PC-9 (cell line): ENCODE data around the gene TSPAN33. TPM values are rescaled to one million over a fixed set of nuclear protein-coding genes. Genes with fewer than 3 reads are reported as not detected.

Source experiments
- BruUV-seq: library from RNA; stranded (reverse); fragments of 400-500 nt; replicated peaks from 2 replicates; lab custom pipeline; 2021; lab: Mats Ljungman, UMichigan
- CTCF ChIA-PET: fragments of 300-600 bp; sonication (Branson Sonifier 250); formaldehyde crosslinking; loops from one replicate; lab custom pipeline; 2022; ENCODE audit warnings: antibody characterized with exemption; lab: Charles Lee
- POLR2A ChIA-PET: fragments of 300-600 bp; sonication (Branson Sonifier 250); formaldehyde crosslinking; loops from one replicate; lab custom pipeline; 2022; ENCODE audit warnings: antibody characterized with exemption; ENCODE audit not compliant: unreplicated experiment; lab: Charles Lee
- DNase-seq, 2 experiments: peaks; one replicate each; pipeline versions ENCODE4 v3.0.0 to v3.0.0-alpha.2; 2015 to 2022; ENCODE audit warnings: mixed read lengths in 1 of 2
- H2AFZ ChIP-seq: fragments of 200-600 bp; sonication (generic); 2 replicates; pipeline ENCODE4 v1.8.1; 2017; ENCODE audit warnings: antibody characterized with exemption
- H3F3A ChIP-seq: fragments of 200-600 bp; sonication (generic); 2 replicates; pipeline ENCODE4 v1.8.1; 2017; ENCODE audit warnings: antibody characterized with exemption, mild to moderate bottlenecking, low read depth; ENCODE audit not compliant: insufficient read depth
- H3K27ac ChIP-seq: fragments of 200-600 bp; sonication (generic); 2 replicates; pipeline ENCODE4 v1.6.1; 2016; ENCODE audit warnings: mixed run types
- H3K27me3 ChIP-seq: fragments of 200-600 bp; sonication (generic); 2 replicates; pipeline ENCODE4 v1.6.1; 2016; ENCODE audit warnings: low read depth, mixed run types; ENCODE audit not compliant: insufficient read depth
- H3K36me3 ChIP-seq: fragments of 200-600 bp; sonication (generic); 2 replicates; pipeline ENCODE4 v1.6.1; 2016; ENCODE audit warnings: low read depth, mixed run types
- H3K4me1 ChIP-seq: fragments of 200-600 bp; sonication (generic); replicated peaks from 2 replicates; pipeline ENCODE4 v1.6.1; 2016; ENCODE audit warnings: mixed run types; ENCODE audit not compliant: insufficient read depth
- H3K4me2 ChIP-seq: fragments of 200-600 bp; sonication (generic); 2 replicates; pipeline ENCODE4 v1.6.1; 2017; ENCODE audit warnings: mixed run types
- H3K4me3 ChIP-seq: fragments of 200-600 bp; sonication (generic); 2 replicates; pipeline ENCODE4 v1.6.1; 2016; ENCODE audit warnings: mixed run types
- H3K79me2 ChIP-seq: fragments of 200-600 bp; sonication (generic); 2 replicates; pipeline ENCODE4 v1.6.1; 2017; ENCODE audit warnings: low read depth, mixed run types
- H3K9me2 ChIP-seq: fragments of 200-600 bp; sonication (generic); 2 replicates; pipeline ENCODE4 v1.8.1; 2017; ENCODE audit warnings: mild to moderate bottlenecking; ENCODE audit not compliant: insufficient read depth
- H3K9me3 ChIP-seq: fragments of 200-600 bp; sonication (generic); 2 replicates; pipeline ENCODE4 v1.8.1; 2016; ENCODE audit warnings: low read depth; ENCODE audit not compliant: insufficient read depth
- H4K20me1 ChIP-seq: fragments of 200-600 bp; sonication (generic); 2 replicates; pipeline ENCODE4 v1.8.1; 2017; ENCODE audit not compliant: insufficient read depth
- CTCF ChIP-seq: fragments of 200-600 bp; sonication (generic); conservative IDR thresholded peaks from 2 replicates; pipeline ENCODE4 v1.6.1; 2017; ENCODE audit warnings: mixed run types, antibody characterized with exemption, mild to moderate bottlenecking, moderate library complexity
- EZH2 ChIP-seq: fragments of 200-600 bp; sonication (generic); IDR thresholded peaks from 2 replicates; pipeline ENCODE4 v1.8.0; 2017; ENCODE audit warnings: antibody characterized with exemption, low read depth
- intact Hi-C: fragments of 100-400 bp; cut with micrococcal nuclease; formaldehyde crosslinking; loops from one replicate; pipeline ENCODE4 v1.10.0; 2022; ENCODE audit not compliant: unreplicated experiment
- total RNA-seq: library from RNA; stranded (reverse); gene quantifications from 2 replicates; pipeline ENCODE4 v1.2.3, GENCODE V29; 2021

TSPAN33 gene
- total RNA-seq, 1 experiment from 2014 or later = 5.8 TPM

DNA sequence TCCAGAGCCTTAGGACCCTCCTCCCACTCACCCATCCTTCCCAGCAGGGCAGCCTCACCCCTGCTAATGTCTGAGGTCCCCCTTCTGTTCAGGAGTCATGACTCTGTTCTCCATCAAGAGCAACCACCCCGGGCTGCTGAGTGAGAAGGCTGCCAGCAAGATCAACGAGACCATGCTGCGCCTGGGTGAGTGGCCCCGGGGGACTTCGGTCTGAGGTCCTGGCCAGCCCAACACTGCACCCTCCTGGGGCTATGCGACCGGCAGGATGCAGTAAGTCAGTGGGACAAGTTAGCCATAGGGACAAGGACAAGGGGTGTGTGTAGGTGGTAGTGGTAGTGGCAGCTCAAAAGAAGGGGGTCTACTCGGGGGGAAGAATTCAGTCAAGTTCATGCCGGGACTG lies 64.2 kb downstream of the TSPAN33 start:
- Histone ChIP-seq H3K79me2 (no peaks in the 10 kb centered on the region), H3K27me3 (no peaks in the 10 kb centered on the region), H3K9me2 (no peaks in the 10 kb centered on the region), H3F3A (no peaks in the 10 kb centered on the region), H3K9me3 (no peaks in the 10 kb centered on the region), H3K36me3 (no peaks in the 10 kb centered on the region), H3K4me3 (no peak overlapping the region), H3K27ac (no peak overlapping the region), H3K4me1 (no peaks in the 10 kb centered on the region), H3K4me2 (no peak overlapping the region), H2AFZ (no peak overlapping the region), H4K20me1 (no peaks in the 10 kb centered on the region)
- BruUV-seq = no TSS peak
- ChIA-PET CTCF (interaction anchor here (0.6 to 2.5 kb wide), 3 partner anchors 10 to 133 kb away, joined by 3 to 15 read pairs (median 4); no protein-coding TSS in a partner anchor), POLR2A (no interaction called here)
- intact Hi-C loops = no loop called here
- DNase-seq = no peak
- TF ChIP-seq CTCF (no peak), EZH2 (no peak)

GRCh38 chr7:129209067-129209926 lies 64.8 kb downstream of the TSPAN33 start:
- Histone ChIP-seq H3K9me3 (no peaks in the 10 kb centered on the region), H4K20me1 (no peaks in the 10 kb centered on the region), H3K4me3 (no peak overlapping the region)

More at GRCh38 chr7:129209067-129209926, 64.8 kb downstream of the TSPAN33 start:
- no peaks in the 10 kb centered on the region for H3K9me2 ChIP-seq
- no peak for DNase-seq
- H3F3A ChIP-seq = no peaks in the 10 kb centered on the region
- H3K4me1 ChIP-seq = no peaks in the 10 kb centered on the region
- no peaks in the 10 kb centered on the region for H3K27me3 ChIP-seq
- H3K79me2 ChIP-seq = no peaks in the 10 kb centered on the region
- CTCF ChIA-PET = interaction anchor here (0.6 to 2.5 kb wide), 4 partner anchors 9 to 150 kb away, joined by 3 to 15 read pairs (median 4); no protein-coding TSS in a partner anchor
- H3K4me2 ChIP-seq = no peak overlapping the region
- no TSS peak for BruUV-seq
- H2AFZ ChIP-seq = no peak overlapping the region
- TF ChIP-seq EZH2 (no peak), CTCF (no peak)
- intact Hi-C loops = no loop called here
- no peak overlapping the region for H3K27ac ChIP-seq
- POLR2A ChIA-PET = no interaction called here
- H3K36me3 ChIP-seq = no peaks in the 10 kb centered on the region
